Fibroblast of skin of abdomen (primary cell): ENCODE data around the gene GPC6. TPM values are rescaled to one million over a fixed set of nuclear protein-coding genes. Genes with fewer than 3 reads are reported as not detected.
A peak's percentile ranks its signal among the peaks of the same experiment; 100 is the strongest.
"Not testable (repeated sequence)": the region's sequence is repeated elsewhere in the genome, so short reads cannot be mapped to it uniquely, and the experiment has no call there.

ENCODE experiments used
- DNase-seq: peaks from one replicate; pipeline ENCODE4 v3.0.0-alpha.2; 2013
- polyA plus RNA-seq, 2 experiments: library from polyadenylated mRNA; unstranded; fragments of 120-200 nt; gene quantifications; one replicate each; pipeline ENCODE4 v1.2.1, GENCODE V29; 2013; ENCODE audit not compliant: insufficient read length in 2 of 2

The GPC6 gene
- polyA plus RNA-seq (2013, experiment 1 of 2; ENCODE audit: insufficient read length), result 63.8 TPM
- polyA plus RNA-seq (2013, experiment 2 of 2; ENCODE audit: insufficient read length), result 60.6 TPM

DNA sequence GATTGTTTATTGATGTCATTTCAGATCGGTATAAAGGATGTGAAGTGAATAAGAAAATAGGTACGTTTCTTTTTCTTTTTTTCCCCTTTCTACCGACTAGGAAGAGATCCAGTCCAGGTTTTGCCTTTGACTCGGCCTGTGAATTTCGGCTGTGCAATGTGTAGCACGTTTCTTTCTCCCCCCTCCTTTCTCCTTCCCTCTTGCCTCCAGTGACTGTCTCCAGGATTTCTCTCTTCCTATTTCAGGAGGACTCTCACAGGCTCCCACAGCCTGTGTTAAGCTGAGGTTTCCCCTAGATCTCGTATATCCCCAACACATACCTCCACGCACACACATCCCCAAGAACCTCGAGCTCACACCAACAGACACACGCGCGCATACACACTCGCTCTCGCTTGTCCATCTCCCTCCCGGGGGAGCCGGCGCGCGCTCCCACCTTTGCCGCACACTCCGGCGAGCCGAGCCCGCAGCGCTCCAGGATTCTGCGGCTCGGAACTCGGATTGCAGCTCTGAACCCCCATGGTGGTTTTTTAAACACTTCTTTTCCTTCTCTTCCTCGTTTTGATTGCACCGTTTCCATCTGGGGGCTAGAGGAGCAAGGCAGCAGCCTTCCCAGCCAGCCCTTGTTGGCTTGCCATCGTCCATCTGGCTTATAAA is at the start of gene GPC6:
Gene GPC6 (plus strand): TSS at position 185 of the 657 bp plus-strand sequence.
- DNase-seq, result peak; percentile 95

DNA sequence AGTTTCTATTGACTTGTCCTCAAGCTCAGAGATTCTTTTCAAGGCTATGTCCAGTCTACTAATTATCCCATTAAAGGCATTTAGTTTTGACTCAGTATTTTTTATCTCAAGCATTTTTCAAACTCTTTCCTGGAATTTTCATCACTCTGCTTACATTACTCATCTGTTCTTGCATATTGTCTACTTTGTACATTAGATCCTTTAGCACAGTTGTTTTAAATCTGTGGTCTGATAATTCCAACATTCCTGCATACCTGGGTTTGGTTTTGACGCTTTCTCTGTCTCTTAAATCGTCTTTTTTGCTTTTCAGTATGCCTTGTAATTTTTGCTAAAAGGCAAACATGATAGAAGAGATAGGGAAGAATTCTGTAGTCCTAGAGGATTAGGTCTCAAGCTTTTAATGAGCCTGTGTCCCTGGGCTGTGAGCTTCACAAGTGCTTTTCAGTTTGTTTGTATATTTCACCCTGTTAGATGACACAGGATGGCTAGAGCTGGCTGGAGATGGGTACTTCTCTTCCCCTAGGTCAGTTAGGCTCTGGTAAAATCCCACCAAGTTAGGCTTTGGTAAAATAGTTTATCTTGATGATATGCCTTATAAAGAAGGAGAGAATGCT is 46.1 kb upstream of the GPC6 start:
- DNase-seq, result peak; percentile 88

DNA sequence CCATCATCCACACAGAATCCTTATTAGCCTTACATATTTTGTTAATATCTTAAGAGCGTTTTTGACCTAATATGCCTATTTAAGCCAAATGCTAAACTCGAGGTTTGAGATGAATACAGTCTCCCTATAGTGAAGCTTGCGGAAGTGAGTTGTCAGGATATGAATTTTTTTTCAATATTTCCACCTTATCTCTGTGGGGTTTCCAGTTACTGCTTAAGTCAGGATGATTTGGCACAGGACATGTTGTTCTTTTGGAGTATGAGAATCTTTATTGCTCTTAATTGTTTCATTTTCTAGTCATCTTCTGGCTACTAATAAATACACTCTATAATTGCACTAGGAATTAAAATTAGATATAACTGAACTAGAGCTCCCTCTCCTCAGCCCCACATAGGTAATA is 44.2 kb upstream of the GPC6 start:
- DNase-seq, result no peak

DNA sequence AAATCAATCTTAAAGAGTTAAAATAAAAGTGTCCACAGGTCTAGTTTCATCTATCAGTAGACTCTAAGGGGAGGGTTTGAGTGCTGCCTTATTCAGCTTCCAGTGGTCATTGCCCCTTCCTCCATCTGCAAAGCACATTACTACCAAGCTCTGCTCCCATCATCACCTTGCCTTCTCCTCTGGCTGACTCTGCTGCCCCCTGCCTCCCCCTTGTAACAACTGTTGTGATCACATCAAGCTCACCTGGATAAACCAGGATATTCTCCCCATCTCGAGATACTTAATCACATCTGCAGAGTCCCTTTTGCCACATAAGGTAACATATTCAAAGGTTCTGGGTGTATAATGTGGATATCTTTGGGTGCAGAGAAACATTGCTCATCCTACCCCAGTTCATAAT is 43.3 kb upstream of the GPC6 start:
- no peak for DNase-seq

DNA sequence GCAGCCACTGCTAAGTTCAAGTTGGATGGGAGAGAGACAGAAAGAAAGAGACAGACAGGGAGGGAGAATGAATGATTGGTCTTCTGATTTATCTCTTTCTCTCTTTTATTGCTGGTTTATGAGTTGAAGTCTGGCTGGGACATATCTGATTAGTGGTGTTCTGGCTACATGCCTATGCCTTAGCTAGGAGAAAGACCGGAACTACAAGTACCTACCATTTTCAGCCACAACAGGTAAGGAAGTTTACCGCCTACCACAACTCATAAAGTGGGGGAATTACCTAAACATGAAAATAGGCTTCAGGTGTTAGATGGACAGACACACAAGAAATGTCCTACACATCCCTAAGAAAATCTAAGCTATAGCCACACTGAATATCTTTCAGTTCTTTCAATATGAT is 36.6 kb upstream of the GPC6 start:
- no peak for DNase-seq

DNA sequence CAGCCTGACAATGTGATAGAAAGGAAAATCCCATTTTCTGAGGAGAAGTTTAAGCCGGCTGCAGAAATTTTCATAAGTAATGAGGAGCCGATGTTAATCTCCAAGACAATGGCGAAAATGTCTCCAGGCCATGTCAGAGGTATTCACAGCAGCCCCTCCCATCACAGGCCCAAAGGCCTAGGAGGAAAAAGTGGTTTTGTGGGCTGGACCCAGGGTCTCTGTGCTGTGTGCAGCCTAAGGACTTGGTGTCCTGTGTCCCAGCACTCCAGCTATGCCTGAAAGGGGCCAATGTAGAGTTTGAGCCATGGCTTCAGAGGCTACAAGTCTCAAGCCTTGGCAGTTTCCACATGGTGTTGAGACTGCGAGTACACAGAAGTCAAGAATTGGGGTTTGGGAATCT is 32.9 kb upstream of the GPC6 start:
- no peak for DNase-seq

DNA sequence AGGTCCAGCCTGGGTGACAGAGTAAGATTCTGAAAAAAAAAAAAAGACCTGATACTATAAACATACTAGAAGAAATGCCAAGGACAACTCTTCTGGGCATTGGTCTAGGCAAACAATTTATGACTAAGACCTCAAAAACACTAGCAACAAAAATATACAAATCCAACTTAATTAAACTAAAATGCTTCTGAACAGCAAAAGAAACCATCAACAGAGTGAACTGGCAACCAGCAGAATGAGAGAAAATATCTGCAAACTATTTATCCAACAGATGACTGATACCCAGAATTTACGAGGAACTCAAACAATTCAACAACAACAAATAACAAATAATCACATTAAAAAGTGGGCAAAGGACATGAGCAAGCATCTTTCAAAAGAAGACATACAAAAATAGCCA is 26.8 kb upstream of the GPC6 start:
- DNase-seq, result no peak

DNA sequence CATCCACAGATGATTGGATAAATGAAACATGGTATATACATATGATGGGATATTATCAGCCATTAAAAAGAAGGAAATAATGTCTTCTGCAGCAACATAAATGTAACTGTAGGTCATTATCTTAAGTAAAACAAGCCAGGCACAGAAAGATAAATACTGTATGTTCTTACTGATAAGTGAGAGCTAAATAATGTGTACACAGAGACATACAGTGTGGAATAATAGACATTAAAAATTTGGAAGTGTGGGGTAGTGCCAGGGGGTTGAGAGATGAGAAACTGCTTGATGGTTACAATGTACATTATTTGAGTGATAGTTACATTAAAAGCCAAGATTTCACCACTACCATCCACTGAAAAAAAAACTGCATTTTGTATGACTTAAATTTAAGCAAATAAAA is 26.0 kb upstream of the GPC6 start:
- no peak for DNase-seq

DNA sequence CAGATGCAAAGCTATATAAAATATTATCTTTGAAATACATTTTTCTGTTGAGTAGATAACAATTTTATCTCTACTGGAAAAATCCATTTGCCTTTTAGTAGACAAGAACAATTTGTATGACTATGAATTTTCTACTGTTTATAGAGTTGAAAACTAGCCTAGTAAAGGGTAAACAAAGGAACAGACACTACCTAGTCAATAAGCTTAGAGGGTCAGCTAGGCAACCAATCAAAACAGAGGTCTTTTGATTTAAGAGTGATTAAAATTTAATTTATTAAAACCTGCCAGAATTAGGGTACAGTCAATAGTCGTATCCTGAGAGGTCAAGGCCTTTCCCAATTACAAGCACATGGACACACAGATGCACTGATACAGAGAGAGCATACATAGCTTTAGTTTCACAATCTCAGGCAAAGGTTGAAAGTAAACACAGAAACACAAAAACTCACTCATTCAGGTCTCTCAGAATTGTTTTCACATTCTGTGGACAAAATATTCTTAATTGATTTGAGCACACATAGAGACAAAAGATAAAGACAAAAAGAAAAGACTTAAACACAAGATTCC is 24.5 kb upstream of the GPC6 start:
- no peak for DNase-seq

DNA sequence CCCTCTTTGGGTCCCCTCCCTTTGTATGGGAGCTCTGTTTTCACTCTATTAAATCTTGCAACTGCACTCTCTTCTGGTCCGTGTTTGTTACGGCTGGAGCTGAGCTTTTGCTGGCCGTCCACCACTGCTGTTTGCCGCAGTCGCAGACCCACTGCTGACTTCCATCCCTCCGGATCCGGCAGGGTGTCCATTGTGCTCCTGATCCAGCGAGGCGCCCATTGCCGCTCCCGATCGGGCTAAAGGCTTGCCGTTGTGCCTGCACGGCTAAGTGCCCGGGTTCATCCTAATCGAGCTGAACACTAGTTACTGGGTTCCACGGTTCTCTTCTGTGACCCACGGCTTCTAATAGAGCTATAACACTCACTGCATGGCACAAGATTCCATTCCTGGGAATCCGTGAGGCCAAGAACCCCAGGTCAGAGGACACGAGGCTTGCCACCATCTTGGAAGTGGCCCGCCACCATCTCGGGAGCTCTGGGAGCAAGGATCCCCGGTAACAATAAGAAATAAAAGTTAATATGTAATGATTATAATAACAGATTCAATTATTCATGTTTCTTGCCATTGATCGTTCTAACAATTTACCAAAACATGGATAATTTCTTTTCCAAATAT is 19.7 kb upstream of the GPC6 start:
- DNase-seq, result not testable (repeated sequence)

DNA sequence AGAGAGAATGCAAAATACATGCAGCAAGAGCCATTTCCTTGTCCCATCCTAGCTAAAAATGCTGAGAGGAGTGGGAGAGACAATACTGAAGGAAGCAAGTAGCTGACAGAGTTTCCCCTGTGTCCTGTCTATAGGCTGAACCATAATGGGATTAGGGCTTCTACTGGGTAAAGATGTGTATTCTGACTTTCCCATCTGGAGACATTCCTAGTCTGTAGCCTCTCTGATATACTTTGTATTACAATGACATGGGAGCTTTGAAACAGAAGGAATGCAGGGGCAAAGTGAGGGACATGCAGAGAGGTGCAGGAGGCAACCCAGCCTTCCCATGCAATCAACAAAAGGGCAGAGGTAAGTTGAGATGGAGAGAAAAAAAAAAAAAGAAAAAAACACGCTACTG is 10.5 kb upstream of the GPC6 start:
- no peak for DNase-seq

DNA sequence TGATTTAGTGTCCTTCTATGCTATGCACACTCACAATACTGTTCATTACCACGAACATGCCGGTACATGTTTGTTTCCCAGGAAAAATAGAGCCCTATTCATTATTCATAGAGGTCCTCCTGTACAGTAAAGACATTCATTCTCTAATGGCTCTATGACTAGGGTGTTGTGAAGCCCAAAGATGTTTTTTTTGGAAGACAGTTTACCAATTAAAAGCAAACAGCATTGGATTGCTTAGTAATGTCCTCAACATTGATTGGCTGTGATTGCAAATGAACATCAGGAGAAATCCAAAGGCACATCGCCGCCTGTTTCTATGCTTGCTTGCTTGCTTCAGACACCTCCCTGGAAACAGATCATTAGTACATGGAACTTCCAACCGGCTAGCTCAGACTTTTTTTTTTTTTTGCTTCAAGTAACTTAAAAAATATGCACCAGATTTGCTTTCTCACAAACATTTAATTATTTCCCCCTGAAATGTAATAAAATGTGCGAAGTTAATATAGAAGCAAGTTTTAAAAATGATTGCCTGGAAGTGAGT is 8.8 kb upstream of the GPC6 start:
- DNase-seq, result no peak

DNA sequence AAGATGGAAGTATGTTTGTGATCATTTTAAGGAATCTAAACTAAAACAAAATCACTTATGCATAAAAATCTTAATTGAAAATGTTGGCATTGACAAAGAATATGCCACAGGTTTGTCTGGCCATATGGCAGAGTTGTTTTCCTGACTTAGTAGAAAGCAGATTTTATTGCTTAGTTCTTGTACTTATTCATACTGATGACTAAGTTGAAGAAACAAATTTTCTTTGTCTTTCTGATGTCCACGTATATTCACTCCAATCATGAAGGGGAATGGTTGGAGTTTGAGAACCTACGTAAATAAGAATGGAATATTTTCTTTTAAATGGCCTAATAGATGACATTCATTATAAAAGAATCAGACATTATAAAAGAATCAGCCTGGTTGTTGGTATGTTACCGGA is 8.0 kb upstream of the GPC6 start:
- DNase-seq, result no peak

DNA sequence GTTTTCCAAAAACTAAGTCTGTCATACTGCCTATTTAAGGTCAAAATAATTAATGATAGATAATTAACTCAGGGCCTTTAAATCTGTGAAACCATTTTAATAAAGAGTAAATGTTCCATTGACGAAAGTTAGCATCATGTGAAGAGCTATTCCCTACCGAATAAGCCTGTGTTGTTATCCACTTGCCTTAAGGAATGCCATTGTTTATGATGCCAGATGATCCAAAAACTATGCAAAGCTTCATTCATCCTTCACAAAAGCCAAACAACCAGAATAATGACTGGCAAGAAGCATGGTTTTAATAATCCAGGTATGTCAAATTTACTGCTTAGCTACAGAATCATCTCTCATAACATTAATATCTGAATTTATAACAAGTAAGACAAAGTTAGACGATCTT is 6.5 kb upstream of the GPC6 start:
- no peak for DNase-seq

DNA sequence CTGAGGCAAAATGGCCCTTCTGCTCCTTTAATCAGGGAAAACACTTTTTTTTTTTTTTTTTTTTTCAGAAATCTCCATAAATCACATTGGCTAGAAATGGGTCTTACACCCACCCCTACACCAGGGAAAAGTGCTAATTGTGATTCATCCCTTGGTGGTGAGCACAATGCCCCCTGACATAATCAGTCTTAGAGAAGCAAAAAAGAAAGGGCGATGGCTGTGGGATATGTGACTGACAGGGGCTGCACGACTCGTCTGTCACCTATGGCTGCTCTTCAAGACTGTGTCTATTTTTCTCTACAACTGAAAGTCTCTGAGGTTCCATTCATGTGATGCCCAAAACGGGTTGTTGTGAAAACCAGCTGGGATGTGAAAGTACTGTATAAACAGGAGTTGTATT is 3.6 kb upstream of the GPC6 start:
- no peak for DNase-seq

DNA sequence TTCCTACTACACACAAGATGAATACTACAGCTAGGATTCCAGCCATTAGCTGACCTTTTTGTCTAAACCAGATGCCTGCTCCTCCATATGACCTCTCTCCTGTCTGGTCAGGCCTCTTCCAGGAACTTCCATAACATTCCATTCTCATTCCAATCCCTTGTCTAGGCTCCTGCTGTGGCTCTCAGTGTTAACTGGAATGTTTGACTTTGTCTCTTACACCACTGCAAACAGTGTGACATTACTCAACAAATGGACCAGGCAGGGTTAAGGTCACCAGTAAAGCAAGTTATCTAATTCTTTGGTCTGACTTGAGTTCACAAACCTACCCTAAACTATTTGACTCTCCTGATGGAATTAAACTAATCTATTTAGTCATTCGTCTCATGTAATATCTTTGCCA is 2.1 kb upstream of the GPC6 start:
- peak; percentile 89 for DNase-seq

DNA sequence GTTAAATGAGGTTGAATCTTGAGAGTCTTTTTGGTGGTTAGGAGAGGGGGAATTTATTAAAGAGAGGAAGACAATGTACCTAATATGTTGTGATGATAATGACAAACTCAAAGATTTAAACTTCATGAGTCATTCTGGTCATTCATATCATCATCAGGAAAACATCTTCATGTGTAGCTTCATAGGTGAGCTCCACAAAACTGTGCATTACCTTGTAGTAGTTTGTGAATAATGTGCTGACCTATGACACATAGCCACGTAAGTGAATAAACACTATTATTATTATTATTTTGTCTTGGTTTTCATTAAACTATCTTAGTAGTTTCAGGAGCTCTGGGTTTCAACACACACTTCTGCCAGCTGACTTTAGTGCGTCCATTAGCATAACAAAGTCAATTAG is 997 bp upstream of the GPC6 start:
- DNase-seq, result no peak

DNA sequence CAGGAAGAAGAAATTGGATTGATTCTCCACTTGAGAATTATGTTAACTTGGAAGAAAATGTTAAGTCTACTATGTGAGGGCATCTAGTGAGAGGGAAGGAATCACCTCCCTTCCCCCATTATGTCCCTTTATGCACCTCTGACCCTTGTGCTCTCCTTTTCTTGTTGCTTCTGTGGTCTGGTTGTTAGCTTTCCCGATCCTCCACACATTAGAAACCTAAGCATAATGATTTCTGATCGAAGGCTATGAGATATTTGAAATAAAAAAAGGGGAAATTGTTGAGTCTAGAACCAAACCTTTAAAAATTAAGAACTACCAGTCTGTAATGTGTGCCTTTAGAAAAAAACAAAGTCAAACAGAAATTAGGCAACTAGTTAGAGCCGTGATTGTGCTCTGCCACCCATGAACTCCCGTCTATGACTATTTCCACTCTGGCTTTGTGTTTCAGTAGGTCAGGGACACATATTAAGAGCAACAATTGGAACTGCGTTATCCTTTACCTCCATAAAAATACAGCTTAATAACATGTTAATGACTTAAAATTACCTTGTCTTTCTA is 463 bp upstream of the GPC6 start:
- DNase-seq, result no peak

DNA sequence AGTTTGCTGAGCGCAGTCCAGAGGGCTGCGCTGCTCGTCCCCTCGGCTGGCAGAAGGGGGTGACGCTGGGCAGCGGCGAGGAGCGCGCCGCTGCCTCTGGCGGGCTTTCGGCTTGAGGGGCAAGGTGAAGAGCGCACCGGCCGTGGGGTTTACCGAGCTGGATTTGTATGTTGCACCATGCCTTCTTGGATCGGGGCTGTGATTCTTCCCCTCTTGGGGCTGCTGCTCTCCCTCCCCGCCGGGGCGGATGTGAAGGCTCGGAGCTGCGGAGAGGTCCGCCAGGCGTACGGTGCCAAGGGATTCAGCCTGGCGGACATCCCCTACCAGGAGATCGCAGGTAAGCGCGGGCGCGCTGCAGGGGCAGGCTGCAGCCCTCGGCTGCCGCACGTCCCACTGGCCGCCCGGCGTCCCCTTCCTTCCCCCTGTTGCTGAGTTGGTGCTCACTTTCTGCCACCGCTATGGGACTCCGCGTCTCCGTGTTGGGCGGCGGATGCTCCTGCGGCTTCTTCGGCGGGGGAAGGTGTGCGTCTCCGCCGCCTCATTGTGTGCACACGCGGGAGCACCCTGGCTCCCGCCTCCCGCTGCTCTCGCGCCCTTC is 772 bp downstream of the GPC6 start:
- peak; percentile 60 for DNase-seq

DNA sequence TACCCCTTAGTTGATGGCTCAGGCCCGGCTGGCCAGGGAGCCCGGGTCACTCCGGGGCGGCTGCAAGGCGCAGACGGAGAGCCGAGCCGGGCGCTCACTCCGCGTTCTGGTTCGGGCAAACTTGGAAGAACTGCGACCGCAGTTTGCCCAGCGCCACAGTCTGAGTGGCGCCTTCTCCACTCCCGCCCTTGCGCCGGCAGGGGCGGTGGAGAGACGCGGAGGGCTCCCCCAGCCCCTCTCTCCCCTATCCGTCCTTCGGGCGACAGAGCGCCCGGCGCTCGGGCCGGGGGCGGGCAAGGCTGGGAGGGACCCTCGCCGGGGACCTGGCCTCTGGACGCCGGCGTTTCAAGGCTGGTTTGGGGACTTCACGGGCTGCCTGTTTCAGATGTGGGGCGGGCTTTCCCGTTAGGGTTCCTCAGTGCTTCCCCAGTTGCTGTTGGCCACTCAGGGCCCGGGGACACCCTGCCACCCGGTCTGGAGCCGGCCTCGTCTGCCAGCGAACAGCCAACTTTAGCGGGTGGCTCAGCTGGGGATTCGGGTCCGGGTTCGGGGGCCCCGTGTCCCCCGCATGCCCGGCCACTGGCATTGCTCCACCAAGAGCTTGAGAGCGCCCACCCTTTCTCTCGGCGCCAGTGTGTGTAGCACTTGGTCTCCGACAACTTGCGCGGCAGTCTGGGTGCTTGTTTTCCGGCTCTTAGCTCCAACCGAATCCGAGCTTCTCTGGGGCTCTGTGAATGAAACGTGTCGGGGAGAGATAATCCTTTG is 1.5 kb downstream of the GPC6 start:
- DNase-seq, result peak; percentile 91

DNA sequence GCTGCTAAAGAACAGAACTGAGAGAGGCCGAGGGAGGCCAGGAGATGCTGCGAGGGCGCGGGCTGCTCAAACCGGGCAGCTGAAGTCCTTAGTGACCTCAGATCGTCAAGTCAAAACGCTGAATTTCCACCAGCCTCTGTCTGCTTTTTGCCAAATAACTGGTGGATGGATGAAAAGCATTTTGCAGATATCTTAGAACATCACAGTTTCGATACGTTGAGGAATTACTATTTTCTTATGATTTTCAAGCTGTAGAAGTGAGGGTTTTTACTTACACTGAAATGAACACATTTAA is 2.0 kb downstream of the GPC6 start:
- DNase-seq, result no peak

DNA sequence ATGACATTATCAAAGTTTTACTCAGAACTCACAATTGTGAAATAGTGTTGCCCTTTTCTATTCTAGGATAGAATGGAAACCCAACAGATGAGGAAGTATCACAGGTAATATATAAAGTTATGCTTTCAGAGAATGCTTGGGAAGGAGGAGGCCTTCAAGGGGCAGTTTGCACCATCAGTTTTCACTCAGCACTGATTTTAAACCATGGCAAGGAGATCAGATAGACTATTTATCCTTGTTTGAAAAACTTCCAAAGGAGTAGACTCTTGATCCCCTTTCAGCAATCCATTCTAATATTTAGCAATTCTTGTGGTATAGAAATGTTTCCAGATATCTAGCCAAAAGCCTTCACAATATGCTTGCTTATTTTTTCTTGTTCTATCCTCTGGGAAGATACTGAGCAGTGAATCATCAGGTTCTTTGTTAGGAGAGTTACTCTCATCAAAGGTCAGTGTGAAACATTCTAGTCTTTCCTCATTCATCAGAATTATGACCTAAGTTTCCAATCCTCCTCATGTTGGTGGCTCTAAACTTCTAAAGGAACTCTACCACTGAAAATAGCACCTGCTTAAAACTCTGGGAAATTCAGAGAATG is 3.8 kb downstream of the GPC6 start:
- DNase-seq, result peak; percentile 90
